GM21515 (cell line): ENCODE data around the gene GPR162.
"Not testable (repeated sequence)": the region's sequence is repeated elsewhere in the genome, so short reads cannot be mapped to it uniquely, and the experiment has no call there.

ENCODE experiments used
- ATAC-seq: cut with Tn5 transposase; IDR thresholded peaks from one replicate; pipeline ENCODE4 v1.9.1; 2021; ENCODE audit not compliant: unreplicated experiment

Gene GPR162

GRCh38 chr12:6872073-6873048, 50.7 kb downstream of the GPR162 start:
- peak; percentile 31 for ATAC-seq

DNA sequence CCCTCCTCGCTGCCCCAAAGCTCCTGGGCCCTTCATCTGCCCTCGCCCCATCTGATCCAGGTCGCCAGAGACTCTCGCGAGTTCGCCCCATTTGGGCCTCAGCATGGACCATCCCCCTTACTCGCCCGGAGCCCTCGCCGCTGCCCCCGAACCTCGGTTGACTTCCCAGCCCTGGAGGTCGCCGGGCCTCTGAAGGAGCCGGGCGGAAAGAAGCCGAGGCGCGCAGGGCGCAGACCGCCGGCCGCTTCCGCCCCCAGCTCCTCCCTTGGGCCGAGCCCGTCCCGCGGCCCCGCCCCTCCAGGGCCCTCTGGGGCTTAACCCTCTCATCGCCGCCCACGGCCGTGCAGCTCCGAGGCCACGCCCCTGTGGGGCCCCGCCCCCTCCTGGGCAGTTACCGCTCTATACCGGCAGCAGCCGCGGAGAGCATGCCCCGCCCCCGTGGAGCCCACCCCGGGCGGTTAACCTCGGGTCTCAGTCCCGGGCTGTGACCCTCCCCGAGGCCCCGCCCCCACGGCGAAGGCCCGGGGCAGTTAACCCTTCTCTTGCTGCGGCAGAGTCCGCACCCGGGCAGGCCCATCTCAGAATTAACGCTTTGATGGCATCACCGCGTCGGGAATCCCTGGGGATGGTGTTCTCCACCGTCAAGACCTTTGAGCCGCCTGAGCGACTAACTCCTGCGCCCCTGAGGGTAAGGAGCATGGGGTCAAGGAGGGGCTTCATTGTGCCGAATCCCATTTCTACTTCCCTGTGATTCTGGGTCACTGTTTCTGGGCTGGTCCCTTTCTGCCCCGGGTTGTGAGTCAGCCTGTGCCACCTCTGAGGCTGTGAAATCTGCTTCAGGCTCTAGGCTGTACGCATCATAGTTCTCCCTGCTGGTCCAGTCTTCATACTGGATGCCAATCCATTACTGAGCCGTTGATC, 51.7 kb downstream of the GPR162 start, which contains the start of gene SPSB2:
TSS of gene SPSB2 (minus strand) at position 210 of the 921 bp plus-strand sequence. CDS start 402 bp downstream, outside the sequence.
- ATAC-seq: peak; percentile 55

GRCh38 chr12:6874015-6874368, 52.4 kb downstream of the GPR162 start:
- ATAC-seq: not testable (repeated sequence)
